HEK293 (cell line): ENCODE measurements around the gene CHCHD10.
A peak's percentile ranks its signal among the peaks of the same experiment; 100 is the strongest.

ENCODE experiments used
- CTCF ChIA-PET: fragments of 350-600 bp; formaldehyde crosslinking; extraction: SDS; loops from one replicate; lab custom pipeline; 2021; ENCODE audit warnings: antibody characterized with exemption; lab: Yijun Ruan, JAX
- POLR2A ChIA-PET: fragments of 300-600 bp; formaldehyde crosslinking; extraction: SDS; loops from one replicate; lab custom pipeline; 2020; ENCODE audit warnings: antibody characterized with exemption, inconsistent platforms; lab: Yijun Ruan, JAX
- H3K27ac ChIP-seq: fragments of 200-500 bp; sonication (Bioruptor generic); 2 replicates; pipeline ENCODE4 v1.5.1; 2014; ENCODE audit warnings: low read depth, low read length, control low read depth, inconsistent platforms; ENCODE audit errors: extremely low read depth
- H3K36me3 ChIP-seq, 2 experiments: fragments of 200-500 bp in 1 of 2; sonication (Bioruptor generic) in 1 of 2; 1 replicate in 1 of 2; 2 replicates in 1 of 2; pipeline ENCODE4 v1.5.1; 2014 to 2017; ENCODE audit warnings: inconsistent platforms in 2 of 2, low read length in 2 of 2; ENCODE audit not compliant: control insufficient read depth in 2 of 2, insufficient read depth in 1 of 2
- H3K4me1 ChIP-seq: fragments of 200-500 bp; sonication (Bioruptor generic); 2 replicates; pipeline ENCODE4 v1.5.1; 2014; ENCODE audit warnings: mild to moderate bottlenecking, low read length, inconsistent platforms; ENCODE audit not compliant: control insufficient read depth, insufficient read depth
- H3K4me3 ChIP-seq: 2 replicates; pipeline ENCODE4 v1.5.1; 2011; ENCODE audit warnings: low read depth, mild to moderate bottlenecking, control low read depth, low read length, moderate library complexity
- H3K9me3 ChIP-seq: fragments of 200-500 bp; sonication (Bioruptor generic); 2 replicates; pipeline ENCODE4 v1.5.1; 2014; ENCODE audit warnings: low read depth, low read length, inconsistent platforms; ENCODE audit not compliant: control insufficient read depth, insufficient read depth
- EGR2 ChIP-seq: fragments of 450-650 bp; formaldehyde crosslinking; IDR thresholded peaks from 2 replicates; pipeline ENCODE4 v1.5.1; 2016; ENCODE audit warnings: low read depth, missing biosample characterization, missing genetic modification characterization
- GLIS1 ChIP-seq: fragments of 450-650 bp; formaldehyde crosslinking; IDR thresholded peaks from 2 replicates; pipeline ENCODE4 v1.5.1; 2016; ENCODE audit warnings: missing biosample characterization, missing genetic modification characterization
- PATZ1 ChIP-seq: fragments of 450-650 bp; formaldehyde crosslinking; IDR thresholded peaks from 2 replicates; pipeline ENCODE4 v1.5.1; 2016; ENCODE audit warnings: missing biosample characterization, missing genetic modification characterization
- PRDM6 ChIP-seq: fragments of 450-650 bp; formaldehyde crosslinking; IDR thresholded peaks from 2 replicates; pipeline ENCODE4 v1.5.1; 2017; ENCODE audit warnings: missing biosample characterization, missing genetic modification characterization
- SP7 ChIP-seq: fragments of 450-650 bp; formaldehyde crosslinking; IDR thresholded peaks from 2 replicates; pipeline ENCODE4 v1.5.1; 2016; ENCODE audit warnings: missing biosample characterization, missing genetic modification characterization
- ZBTB1 ChIP-seq: fragments of 450-650 bp; formaldehyde crosslinking; IDR thresholded peaks from 2 replicates; pipeline ENCODE4 v1.5.1; 2016; ENCODE audit warnings: missing biosample characterization, missing genetic modification characterization
- ZBTB20 ChIP-seq: fragments of 450-650 bp; formaldehyde crosslinking; IDR thresholded peaks from 2 replicates; pipeline ENCODE4 v1.5.1; 2016; ENCODE audit warnings: missing biosample characterization, missing genetic modification characterization
- ZFHX2 ChIP-seq: fragments of 450-650 bp; formaldehyde crosslinking; conservative IDR thresholded peaks from 2 replicates; pipeline ENCODE4 v1.5.1; 2016; ENCODE audit warnings: missing biosample characterization, missing genetic modification characterization
- ZNF133 ChIP-seq: fragments of 450-650 bp; formaldehyde crosslinking; IDR thresholded peaks from 2 replicates; pipeline ENCODE4 v1.5.1; 2016; ENCODE audit warnings: missing biosample characterization, missing genetic modification characterization
- ZNF2 ChIP-seq: fragments of 450-650 bp; formaldehyde crosslinking; IDR thresholded peaks from 2 replicates; pipeline ENCODE4 v1.5.1; 2016; ENCODE audit warnings: missing biosample characterization, missing genetic modification characterization
- ZNF292 ChIP-seq: fragments of 450-650 bp; formaldehyde crosslinking; IDR thresholded peaks from 2 replicates; pipeline ENCODE4 v1.5.1; 2016; ENCODE audit warnings: low read depth, missing biosample characterization, missing genetic modification characterization, borderline replicate concordance
- ZNF366 ChIP-seq: fragments of 450-650 bp; formaldehyde crosslinking; conservative IDR thresholded peaks from 2 replicates; pipeline ENCODE4 v1.5.1; 2016; ENCODE audit warnings: missing biosample characterization, missing genetic modification characterization
- ZNF404 ChIP-seq: fragments of 450-650 bp; formaldehyde crosslinking; IDR thresholded peaks from 2 replicates; pipeline ENCODE4 v1.5.1; 2017; ENCODE audit warnings: missing biosample characterization, missing genetic modification characterization
- ZNF654 ChIP-seq: fragments of 450-650 bp; formaldehyde crosslinking; IDR thresholded peaks from 2 replicates; pipeline ENCODE4 v1.5.1; 2016; ENCODE audit warnings: low read depth, missing biosample characterization, missing genetic modification characterization
- ZNF677 ChIP-seq: fragments of 450-650 bp; IDR thresholded peaks from 2 replicates; pipeline ENCODE4 v1.5.0; 2018; ENCODE audit warnings: missing biosample characterization, mild to moderate bottlenecking, missing genetic modification characterization, moderate library complexity
- ZNF692 ChIP-seq: fragments of 450-650 bp; formaldehyde crosslinking; IDR thresholded peaks from 2 replicates; pipeline ENCODE4 v1.5.1; 2016; ENCODE audit warnings: missing biosample characterization, missing genetic modification characterization
- ZNF701 ChIP-seq: fragments of 450-650 bp; formaldehyde crosslinking; IDR thresholded peaks from 2 replicates; pipeline ENCODE4 v1.5.1; 2016; ENCODE audit warnings: missing biosample characterization, missing genetic modification characterization
- ZNF776 ChIP-seq: fragments of 450-650 bp; formaldehyde crosslinking; IDR thresholded peaks from 2 replicates; pipeline ENCODE4 v1.5.0; 2017; ENCODE audit warnings: missing biosample characterization, missing genetic modification characterization, borderline replicate concordance
- TF ChIP-seq, protein P1 (sequence below): fragments of 450-650 bp; formaldehyde crosslinking; IDR thresholded peaks from 2 replicates; pipeline ENCODE4 v1.5.1; 2016; ENCODE audit warnings: missing biosample characterization, missing genetic modification characterization
- TF ChIP-seq, protein P2 (sequence below): fragments of 450-650 bp; formaldehyde crosslinking; optimal IDR thresholded peaks from 2 replicates; pipeline ENCODE3; 2016; ENCODE audit warnings: missing biosample characterization, mild to moderate bottlenecking, missing genetic modification characterization

The CHCHD10 gene

DNA sequence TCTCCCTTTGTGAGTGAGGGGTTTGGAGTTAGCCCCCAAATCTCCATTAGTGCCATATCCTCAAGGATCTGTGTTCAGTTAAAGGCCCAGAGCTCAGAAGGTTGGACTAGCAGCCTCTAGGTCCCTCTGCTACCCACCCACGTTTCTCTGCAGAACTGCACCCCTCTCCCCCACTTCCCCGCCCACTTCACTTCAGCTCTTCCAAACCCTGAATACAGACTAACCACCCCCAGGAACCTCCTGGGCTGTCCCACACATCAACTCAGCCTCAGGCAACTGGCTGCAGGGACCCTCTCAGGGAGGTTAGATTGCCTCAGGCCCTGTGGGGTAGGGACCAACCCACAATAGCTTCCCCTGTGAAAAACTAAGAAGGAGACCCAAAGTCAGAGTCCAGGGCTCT, 14.4 kb downstream of the CHCHD10 start:
- Histone ChIP-seq H3K9me3 (no peaks in the 10 kb centered on the region), H3K4me1 (peaks cover 9% of the 10 kb centered on the region; the same call in 1 of the 2 replicates), H3K4me3 (no peak overlapping the region)
- peak; percentile 94 for TF ChIP-seq EGR2 (tag by site-specific recombination)
- TF ChIP-seq, protein P1, sequence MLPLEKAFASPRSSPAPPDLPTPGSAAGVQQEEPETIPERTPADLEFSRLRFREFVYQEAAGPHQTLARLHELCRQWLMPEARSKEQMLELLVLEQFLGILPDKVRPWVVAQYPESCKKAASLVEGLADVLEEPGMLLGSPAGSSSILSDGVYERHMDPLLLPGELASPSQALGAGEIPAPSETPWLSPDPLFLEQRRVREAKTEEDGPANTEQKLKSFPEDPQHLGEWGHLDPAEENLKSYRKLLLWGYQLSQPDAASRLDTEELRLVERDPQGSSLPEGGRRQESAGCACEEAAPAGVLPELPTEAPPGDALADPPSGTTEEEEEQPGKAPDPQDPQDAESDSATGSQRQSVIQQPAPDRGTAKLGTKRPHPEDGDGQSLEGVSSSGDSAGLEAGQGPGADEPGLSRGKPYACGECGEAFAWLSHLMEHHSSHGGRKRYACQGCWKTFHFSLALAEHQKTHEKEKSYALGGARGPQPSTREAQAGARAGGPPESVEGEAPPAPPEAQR (tag by site-specific recombination), result no peak
- no peak for TF ChIP-seq ZNF133
- no peak for TF ChIP-seq ZNF366 (tag by site-specific recombination)
- no peak for TF ChIP-seq ZNF654 (tag by site-specific recombination)
- no peak for TF ChIP-seq ZNF292 (tag by site-specific recombination)
- no peak for TF ChIP-seq GLIS1
- TF ChIP-seq ZBTB20, result no peak
- no peak for TF ChIP-seq PATZ1
- TF ChIP-seq ZNF404 (tag by site-specific recombination), result no peak
- peak; percentile 93 for TF ChIP-seq ZFHX2 (tag by site-specific recombination)
- TF ChIP-seq ZBTB1, result no peak
- TF ChIP-seq, all 188 proteins: peak for 2
- POLR2A ChIA-PET, result interaction anchor here (0.6 to 0.7 kb wide), 2 partner anchors 15 to 260 kb away, joined by 4 read pairs; no protein-coding TSS in a partner anchor
- Histone ChIP-seq H3K36me3 (no peaks in the 10 kb centered on the region; a peak in 1 of 3 replicates), H3K27ac (no peak overlapping the region)
- CTCF ChIA-PET, result interaction anchor here (0.6 kb wide), 1 partner anchor 168 kb away, joined by 3 read pairs; no protein-coding TSS in a partner anchor

GRCh38 chr22:23752750-23753149, 15.0 kb downstream of the CHCHD10 start:
- no peaks in the 10 kb centered on the region; a peak in 1 of 3 replicates for H3K36me3 ChIP-seq
- no peaks in the 10 kb centered on the region for H3K9me3 ChIP-seq
- no peak for TF ChIP-seq SP7
- no peak for TF ChIP-seq ZNF692
- TF ChIP-seq, protein P2, sequence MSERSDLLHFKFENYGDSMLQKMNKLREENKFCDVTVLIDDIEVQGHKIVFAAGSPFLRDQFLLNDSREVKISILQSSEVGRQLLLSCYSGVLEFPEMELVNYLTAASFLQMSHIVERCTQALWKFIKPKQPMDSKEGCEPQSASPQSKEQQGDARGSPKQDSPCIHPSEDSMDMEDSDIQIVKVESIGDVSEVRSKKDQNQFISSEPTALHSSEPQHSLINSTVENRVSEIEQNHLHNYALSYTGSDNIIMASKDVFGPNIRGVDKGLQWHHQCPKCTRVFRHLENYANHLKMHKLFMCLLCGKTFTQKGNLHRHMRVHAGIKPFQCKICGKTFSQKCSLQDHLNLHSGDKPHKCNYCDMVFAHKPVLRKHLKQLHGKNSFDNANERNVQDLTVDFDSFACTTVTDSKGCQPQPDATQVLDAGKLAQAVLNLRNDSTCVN, result no peak
- no peak for TF ChIP-seq ZNF776 (tag by site-specific recombination)
- no peak for TF ChIP-seq ZNF701
- no peak for TF ChIP-seq ZNF677 (tag by site-specific recombination)
- TF ChIP-seq PRDM6 (tag by site-specific recombination), result no peak
- no peak for TF ChIP-seq ZNF2
- no peak overlapping the region for H3K27ac ChIP-seq
- ChIA-PET POLR2A (no interaction called here), CTCF (no interaction called here)
- no peak overlapping the region for H3K4me3 ChIP-seq
- H3K4me1 ChIP-seq, result peaks cover 9% of the 10 kb centered on the region; the same call in 1 of the 2 replicates
